ENCODE data around the gene ABCC8.

- TF ChIP-seq POLR2A (IDR thresholded peaks at IDR 0.05; ENCODE audit: low read length) (no peak), GATA1 (IDR thresholded peaks at IDR 0.05; ENCODE audit: low read depth, low read length) (no peak)
These were observed 76.4 kb downstream of the ABCC8 start for GRCh38 chr11:17400048-17400775.

Measured in erythroblast (primary cell).